DMS153 (cell line): Measurements from ENCODE around the gene KNSTRN.

Experiments
- DNase-seq: peaks from one replicate; lab custom pipeline; 2025; lab: John Stamatoyannopoulos, UW

KNSTRN gene

DNA sequence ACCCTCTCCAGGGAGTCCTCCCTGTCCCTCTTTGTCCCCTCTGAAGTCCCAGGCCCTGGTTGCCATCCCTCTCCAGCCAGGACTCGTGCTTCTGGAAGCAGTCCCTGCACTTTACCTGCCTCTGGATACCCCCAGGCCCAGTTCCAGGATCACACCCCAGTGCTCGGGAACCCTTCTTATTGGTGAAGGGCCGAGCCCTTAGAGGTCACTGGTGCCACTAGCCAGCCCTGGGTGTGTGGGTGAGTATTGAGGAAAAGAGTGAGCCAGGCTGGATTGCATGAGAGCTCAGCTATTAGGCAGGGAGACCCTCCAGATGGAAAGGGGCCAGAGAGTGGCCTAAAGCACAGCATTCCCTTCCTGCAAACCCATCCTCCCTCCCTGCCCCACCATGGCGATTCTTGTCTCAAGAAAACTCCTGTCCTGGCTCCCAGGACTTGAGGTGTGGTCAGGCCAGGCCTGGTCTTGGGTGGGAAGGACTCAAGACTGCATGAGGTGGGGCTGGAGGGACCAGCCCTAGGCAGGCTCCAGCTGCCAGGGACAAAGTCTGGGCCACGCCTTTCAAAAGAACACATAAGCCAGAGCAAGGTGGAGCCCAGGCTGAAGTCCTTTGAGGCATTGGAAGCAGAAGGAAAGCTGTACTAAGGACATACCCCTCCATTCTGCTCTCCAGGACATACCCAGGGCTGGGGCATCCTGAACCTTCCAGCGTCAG lies 36.5 kb upstream of the KNSTRN start:
- no peak for DNase-seq

DNA sequence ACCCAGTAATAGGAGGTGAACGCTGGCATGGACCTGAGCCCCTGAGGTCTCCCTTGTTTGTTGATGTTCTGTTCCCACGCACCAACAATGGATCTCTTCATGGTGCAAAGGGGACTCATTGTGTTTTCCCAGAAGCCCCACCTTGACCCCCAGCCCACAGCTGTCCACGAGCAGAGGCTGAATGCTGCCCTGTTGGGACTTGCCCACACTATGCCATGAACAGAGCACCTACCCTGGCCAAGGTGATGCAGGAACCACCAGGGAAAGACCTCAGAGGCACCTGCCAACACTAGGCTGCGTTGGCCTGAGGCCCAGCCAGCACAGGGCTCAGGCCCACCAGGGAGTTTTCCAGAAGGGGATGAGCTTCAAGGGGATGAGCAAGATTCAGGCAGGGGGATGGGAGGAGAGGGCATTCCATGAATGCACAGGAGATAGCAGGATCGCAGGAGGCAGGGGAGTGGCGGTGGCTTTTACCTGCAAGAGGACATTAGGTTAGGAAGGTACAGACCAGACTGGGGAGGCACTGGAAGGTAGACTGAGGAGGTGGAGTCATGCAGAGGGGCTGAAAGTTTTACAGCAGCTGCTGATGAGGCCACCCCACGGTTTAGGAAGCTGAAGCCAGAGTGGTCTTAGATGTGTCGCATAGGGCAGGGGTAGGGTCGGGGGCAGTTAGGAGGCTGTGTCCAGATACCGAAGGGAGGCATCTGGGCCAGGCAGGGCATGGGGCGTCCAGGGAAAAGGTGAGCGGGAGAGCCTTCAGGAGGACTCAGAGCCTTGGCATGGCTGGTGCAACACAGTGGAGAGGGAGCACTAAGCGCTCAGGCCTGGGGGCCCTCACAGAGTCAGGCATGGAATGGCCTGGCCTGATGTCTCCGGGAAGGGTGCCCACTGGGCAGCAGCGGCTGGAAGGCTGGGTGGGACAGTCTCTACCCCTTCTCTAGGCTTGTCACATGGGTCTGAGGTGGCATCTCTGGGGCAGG lies 35.7 kb upstream of the KNSTRN start:
- DNase-seq: no peak

DNA sequence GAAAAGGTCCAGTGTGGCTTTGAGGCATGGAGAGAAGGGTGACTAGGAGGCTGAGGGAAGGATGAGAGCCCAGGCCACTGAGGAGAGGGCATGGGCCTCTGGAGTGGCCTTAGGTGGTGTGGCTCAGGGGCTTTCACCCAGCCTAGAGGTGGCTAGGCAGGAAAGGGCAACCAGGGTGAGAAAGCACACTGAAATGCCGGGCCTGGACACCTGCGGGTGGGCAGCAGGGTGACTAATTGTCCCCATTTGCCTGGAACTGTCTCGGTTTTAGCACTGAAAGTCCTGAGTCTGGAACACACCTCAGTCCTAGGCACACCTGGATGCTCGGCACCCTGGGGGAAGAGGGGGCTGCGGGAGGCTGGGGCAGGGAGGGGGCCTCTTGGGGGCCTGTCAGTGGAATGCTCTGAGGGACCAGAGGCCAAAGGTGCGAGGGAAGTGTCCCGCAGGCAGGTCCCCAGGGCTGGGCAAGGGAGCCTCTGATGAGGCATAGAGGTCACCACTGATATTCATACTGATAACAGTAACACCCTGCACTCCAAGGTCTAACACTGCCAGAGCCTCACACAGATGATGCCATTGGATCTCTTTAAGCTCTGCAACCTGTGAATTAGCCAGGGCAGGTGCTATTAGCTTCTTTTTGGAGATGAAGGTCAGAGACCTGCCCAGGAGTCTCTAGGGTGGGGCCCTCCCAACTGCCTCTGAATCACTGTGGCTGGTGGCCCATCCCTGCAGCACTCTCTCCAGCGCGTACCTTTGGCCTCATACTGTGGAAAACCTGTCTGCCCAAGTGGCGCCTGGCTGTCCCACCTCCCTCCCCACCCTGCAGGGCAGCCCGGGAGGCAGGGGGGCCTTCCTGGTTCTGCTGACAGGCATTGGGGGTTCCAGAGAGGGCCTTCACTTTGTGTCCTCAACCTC lies 34.7 kb upstream of the KNSTRN start:
- DNase-seq: no peak

GRCh38 chr15:40348474-40348870 lies 34.0 kb upstream of the KNSTRN start:
- DNase-seq: no peak

DNA sequence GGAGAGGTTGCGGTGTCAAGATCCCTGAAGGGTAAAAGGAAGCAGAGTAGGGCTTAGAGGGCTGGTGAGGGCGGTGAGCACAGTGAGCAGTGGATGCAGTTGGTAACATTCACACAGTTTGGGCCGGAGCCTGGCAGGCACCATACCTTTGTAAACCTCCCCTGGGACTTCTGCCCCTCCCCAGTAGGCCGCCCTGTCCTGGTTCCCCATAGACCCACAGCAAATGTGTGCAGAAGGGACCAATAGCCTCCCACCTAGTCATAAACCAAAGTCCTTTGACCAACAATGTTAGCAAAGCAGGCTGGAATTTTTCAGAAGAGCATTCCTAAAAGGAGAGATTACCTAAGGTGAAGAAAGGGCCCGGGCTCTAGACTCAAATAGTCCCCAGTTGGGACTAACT lies 33.4 kb upstream of the KNSTRN start:
- DNase-seq: no peak

DNA sequence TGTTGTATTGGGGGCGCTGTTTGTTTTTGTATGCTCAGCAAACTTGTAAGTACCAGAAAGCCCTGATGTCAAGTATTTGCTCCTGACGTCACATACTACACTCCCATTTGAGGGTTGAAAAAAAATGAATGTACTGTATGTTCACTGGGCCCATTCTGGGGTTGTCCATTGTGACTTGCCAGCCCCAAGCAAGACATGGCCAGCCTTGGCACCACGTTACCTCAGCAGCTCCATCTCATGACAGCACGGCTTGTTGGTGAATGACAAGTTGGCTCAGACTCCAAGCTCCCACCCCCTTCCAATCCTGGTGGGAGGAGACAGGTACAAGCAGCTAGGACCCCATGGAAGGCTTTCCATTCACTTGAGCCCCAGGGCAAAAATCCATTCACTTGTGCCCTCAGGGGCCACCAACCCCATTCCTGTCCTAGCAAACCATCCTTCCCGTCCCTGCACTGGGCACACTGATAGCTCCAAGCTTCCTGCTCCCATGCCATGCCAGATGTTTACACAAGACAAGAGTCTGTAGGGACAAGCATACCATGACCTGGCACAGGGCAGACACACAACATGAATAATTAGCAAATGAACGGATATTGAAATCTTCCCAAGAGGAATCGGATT lies 30.1 kb upstream of the KNSTRN start:
- DNase-seq: no peak

DNA sequence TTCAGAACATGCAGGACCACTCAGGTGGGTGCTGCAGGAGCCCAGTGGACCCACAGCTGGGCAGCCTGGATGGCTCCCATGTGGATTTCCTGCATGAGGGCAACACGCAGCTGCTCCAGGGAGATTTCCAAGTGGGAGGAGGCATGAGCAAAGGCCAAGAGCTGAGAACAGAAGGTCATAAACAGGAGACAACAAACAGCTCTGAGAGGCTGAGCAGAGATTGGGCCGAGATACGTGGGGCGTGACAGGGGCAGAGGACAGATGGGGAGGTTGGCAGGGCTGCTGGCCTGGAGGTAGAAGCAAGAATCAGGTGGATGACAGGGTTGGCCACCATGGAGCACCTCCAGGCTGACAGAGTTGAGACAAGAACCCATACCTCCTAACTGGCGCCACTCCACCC lies 28.8 kb upstream of the KNSTRN start:
- peak; percentile 15 for DNase-seq

- no peak for DNase-seq
Measured at GRCh38 chr15:40354408-40355171, 27.9 kb upstream of the KNSTRN start.

DNA sequence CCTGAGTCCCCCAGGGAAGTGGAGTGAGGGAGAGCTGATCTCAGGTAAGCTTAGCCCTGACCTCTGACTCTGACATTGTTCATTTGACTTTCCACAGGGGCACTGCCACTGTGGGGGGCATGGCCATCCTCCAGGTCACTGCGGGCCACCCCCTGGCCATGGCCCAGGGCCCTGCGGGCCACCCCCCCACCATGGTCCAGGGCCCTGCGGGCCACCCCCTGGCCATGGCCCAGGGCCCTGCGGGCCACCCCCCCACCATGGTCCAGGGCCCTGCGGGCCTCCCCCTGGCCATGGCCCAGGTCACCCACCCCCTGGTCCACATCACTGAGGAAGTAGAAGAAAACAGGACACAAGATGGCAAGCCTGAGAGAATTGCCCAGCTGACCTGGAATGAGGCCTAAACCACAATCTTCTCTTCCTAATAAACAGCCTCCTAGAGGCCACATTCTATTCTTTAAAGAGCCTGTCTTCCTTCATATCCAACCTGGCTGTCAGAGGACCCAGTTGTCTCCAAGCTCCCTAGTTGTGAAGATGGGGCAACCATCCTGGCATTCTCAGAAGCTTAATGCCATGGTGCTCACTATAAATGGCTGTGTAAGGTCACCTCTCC lies 26.4 kb upstream of the KNSTRN start:
- no peak for DNase-seq

DNA sequence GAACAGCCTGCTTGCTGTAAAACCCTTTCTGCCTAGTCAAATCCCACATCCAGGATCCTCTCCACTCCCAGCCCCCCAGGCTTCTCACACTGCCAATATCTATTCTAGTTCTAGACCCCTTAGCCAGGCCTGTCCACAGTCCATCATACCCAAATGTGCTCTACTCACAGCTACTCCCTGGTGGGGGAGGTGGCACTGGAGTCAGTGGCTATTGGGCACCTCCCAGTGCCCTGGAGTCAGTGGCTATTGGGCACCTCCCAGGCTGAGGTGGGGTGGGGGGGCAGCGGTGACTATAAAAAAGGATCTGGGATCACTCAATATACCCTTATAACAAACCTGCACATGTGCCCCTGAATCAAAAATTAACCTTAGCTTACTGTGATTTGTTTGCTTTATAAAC lies 25.3 kb upstream of the KNSTRN start:
- no peak for DNase-seq

DNA sequence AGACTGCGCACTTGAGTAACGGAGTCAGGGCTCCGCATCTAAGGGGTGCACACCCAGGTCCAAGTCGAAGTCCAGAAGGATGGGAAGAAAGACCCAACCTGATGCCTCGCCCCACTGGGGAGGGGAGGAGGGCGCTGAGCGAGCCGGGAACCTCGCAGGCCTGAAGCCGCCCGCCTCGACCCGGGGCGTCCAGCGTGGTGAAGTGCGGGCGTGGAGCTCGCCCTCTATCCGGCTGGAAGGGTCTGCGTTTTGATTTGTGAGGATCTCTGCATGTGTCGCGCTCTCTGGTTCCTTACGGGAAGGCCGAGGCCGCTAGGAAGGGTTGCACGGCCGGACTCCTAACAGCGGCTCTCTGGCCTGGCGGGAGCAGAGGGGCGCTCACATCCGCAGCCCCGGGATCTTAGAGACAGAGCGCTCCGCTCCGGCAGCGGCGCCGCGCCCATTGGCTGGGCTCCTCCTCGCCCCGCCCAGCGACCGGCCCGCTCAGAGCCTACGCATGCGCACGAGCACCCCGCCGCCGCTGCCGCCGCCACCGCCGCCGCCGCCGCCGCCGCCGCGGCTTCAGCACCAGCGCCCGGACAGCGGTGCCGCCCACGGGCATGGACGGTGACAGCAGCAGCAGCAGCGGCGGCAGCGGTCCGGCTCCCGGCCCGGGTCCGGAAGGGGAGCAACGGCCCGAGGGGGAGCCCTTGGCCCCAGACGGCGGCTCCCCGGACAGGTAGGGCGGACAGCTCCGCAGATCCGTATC lies 24.6 kb upstream of the KNSTRN start, which contains the start of gene DISP2:
Gene DISP2 (plus strand): TSS at position 497 of the 748 bp plus-strand sequence. CDS start 103 bp downstream, at position 600.
- no peak for DNase-seq

DNA sequence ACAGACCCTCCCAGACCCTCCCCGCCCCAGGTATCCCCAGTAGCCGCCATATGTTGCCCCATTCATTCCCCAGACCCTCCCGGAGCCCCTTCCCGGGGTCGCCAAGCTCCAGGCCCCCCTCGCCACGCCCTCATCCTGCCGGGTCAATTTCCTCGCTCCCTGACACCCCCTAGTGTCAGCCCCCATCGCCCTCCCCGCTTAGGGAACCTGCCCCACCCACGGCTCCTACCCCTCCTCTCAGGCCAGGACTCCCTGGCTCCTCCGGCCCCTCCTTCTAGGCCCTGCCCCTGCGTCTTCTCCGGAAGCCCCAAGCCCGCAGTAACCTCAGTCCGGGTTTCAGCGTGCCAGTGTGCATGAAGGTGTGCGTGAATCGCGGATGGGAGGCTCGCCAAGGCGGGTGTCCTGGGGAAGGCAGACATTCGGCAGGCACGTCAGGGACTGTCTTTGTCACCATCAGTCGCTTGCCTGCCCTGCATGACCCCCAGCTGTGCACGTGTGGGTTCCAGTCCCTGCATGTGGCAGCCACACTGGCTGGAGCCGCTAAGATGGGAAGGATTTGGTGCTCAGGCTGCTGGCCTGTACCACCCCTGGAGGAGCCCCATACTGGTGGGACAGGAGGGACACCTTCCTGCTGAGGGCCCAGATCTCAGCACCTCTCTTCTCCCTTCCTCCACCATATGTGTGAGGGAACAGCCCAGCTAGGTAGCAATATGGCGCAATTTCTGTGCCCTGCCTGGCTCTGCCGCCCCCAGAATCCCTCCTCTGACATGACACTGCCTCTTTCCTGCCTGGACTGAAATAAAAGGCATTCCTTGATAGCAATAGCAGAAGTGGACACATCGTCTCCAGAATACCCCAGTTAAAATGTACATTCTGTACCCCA lies 23.8 kb upstream of the KNSTRN start:
- DNase-seq: no peak

- DNase-seq: no peak
Measured at GRCh38 chr15:40360015-40360414, 22.5 kb upstream of the KNSTRN start.

- DNase-seq: no peak
Measured at GRCh38 chr15:40361640-40362039, 20.9 kb upstream of the KNSTRN start.

GRCh38 chr15:40363611-40364010 lies 18.9 kb upstream of the KNSTRN start:
- DNase-seq: no peak

GRCh38 chr15:40364251-40364650 lies 18.3 kb upstream of the KNSTRN start:
- no peak for DNase-seq

- DNase-seq: no peak
Measured at GRCh38 chr15:40365016-40365415, 17.5 kb upstream of the KNSTRN start.

DNA sequence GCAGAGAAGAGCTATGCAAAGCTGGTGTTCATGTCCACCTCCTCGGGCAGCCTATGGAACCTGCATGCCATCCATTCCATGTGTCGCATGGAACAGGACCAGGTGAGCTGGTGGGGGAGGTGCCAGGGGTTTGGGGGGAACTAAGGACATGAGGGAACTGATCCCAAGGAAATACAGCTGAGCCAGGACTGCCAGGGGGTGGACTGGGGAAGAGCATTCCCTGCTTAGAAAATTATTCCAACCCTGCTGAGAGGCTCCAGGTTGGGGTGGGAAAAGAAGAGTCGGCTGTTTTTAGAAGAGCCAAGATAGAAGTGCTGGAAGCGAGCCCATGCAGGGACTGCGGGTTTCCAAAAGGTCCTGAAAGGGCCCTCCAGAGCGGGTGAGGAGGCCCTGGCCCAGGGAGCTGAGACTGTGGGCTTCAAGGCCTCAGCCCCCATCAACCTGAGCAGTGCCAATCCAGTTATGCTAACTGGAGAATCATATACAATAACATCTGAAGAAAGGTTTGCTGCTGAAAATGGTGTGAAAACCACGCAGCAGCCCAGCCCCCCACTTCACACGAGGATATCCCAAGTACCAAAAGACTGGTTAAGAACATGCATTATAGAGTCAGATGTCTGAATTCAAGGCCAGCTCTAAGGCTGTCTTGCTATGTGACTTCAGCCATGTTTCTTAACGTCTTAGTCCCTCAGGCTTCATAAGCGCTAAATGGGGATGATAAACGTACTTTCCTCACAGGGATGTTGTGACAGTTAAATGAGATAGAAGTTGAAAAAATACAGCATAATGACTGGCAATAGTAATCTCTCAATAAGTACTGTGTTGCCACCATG lies 16.7 kb upstream of the KNSTRN start:
- DNase-seq: no peak
